NCI-H2227 treated with DMSO at 0.1 percent for 48 hours (cell line): ENCODE data around the gene NFKB2.

Experiments
- DNase-seq: peaks from one replicate; lab custom pipeline; 2025; lab: John Stamatoyannopoulos, UW

Gene NFKB2

GRCh38 chr10:102422545-102423129, 27.1 kb downstream of the NFKB2 start:
- DNase-seq, result peak; percentile 49

GRCh38 chr10:102423372-102423968, 28.0 kb downstream of the NFKB2 start:
- no peak for DNase-seq

DNA sequence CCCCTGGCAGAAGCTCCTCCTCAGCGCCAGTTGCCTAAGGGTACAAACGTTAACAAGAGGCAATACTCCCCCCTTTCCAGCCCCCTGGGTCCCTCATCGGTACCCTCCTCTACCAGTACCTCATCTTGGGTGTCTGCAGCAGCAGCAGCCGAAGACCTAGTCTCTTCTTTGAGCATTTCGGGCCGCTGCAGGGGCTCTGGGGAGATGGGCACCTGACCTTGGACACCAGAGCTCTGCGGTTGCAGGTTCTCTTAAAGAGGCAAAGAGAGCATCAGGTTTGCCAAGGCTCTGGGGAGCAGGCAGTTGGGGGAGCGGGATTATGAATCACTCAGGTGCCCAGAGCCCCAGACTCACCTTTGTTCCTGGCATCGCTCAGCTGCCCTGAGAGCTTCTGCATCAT, 28.6 kb downstream of the NFKB2 start:
- DNase-seq, result no peak

DNA sequence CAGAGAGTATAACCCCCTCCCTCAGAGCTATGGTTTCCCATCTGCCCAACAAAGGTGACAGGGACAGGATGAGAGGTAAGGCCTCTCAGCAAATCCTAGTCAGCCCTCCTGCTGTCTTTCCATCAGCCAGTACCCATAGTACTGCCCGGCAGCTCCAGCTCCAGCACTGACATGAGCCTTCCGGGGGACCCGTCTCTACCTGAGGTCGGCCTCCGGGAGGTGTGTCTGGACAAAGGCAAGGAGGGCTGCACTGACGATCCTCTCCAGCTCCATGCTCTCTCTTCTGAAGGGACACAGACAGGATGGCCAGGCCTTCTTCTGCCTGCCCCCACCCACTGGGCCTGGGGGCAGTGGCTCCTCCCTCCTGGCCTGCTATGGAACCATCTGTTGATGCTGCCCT, 29.4 kb downstream of the NFKB2 start:
- no peak for DNase-seq

- no peak for DNase-seq
Observed at GRCh38 chr10:102425444-102425843, 29.9 kb downstream of the NFKB2 start.

GRCh38 chr10:102426803-102427287, 31.3 kb downstream of the NFKB2 start:
- DNase-seq, result no peak

GRCh38 chr10:102429468-102429867, 34.0 kb downstream of the NFKB2 start:
- DNase-seq, result no peak

GRCh38 chr10:102431452-102432124, 36.1 kb downstream of the NFKB2 start:
- no peak for DNase-seq

DNA sequence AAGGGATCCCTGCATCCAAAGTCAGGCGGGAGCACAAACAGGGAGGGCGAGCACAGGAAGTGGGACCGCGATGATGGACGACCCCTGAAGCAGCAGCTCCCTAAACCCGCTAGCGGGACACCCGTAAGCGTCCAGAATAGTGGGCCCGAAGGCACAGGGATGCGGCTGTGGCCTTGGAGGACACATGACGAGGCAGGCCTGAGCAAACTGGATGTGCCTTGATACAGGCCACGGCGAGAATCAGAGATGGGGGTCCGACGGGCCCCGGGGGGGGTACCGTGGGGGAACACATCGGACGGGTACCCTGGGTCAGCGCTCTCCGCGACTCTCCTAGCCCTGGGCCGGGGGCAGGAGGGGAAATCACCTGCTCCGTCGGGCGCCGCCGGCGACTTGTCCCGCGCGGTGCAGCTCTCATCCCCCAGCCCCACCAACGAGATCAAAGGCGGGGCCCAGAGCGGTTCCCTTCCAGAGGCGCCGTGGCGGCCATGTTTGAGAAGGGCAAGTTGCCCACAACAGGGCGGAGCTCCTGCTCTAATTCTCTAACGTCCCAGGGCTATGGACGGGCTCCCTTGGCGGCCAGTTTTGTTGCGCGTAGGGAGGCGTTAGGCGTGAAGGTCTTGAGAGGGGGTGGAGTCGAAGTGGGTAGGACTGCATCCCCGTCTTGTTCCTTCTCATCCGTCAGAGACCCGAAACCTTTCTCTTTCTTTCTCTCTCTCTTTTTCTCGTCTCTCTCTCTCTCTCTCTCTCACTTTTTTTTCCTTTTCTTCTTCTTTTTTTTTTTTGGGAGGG, 36.9 kb downstream of the NFKB2 start, which contains the start of gene CUEDC2:
CUEDC2 (minus strand) TSS at position 413 of the 789 bp plus-strand sequence. CDS start 7,386 bp downstream, outside the sequence.
- peak; percentile 90 for DNase-seq

DNA sequence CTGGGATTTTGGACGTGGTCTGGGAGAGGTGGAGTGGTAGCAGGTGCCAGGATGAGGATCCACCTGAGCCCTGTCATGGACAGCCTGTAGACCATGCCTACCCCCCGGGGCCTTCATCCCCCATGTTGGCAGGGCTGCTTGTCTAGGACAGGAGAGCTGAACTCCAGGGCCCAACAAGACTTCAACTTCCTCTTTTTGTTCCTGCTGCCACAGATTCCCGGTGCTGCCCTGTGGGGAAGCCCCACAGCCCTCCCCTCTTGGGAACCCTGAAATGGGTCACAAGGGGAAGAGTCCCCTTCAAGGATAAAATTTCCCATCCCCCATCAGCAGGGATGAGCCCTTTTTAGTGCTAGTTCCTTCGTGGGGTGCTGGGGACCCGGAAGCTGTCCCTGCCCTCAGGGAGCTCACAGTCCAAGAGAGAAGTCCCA, 38.1 kb downstream of the NFKB2 start:
- no peak for DNase-seq

GRCh38 chr10:102434394-102435132, 39.1 kb downstream of the NFKB2 start:
- no peak for DNase-seq

DNA sequence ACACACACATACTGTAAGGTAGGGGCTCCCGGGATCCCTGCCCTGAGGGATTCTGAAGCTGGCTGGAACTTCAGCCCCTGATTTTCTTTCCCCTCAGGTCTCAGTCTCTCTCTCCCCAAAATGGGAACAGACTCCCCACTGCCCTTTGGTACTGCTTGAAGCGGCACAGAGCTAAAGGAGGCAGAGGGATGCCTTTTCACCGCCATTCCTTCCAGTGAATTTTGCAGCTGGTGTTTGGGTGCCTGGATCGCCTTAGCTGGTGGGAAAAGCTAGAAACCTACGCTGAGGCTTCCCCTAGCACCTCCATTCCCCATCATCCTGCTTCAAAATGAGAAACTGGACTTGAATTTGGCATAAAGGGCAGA, 39.6 kb downstream of the NFKB2 start:
- no peak for DNase-seq

GRCh38 chr10:102435529-102436233, 40.2 kb downstream of the NFKB2 start:
- DNase-seq, result no peak

DNA sequence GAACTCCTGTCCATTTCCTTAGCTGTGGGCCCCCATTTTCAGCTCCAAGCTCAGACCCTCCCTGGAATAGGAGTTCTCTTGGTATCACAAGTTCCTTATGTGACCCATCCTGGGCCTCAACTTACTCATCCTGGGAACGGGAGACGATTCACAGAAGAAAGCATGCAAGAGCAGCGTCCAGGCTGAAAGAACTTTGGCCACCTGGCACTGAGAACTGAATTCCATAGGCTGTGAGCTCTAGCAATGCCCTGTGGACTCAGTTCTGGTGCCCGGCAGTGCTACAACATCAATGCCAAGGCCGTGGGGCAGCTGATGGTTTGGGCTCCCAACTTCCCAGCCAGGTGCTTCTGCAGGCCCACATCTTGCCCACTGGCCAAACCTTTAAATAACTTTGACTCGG, 40.8 kb downstream of the NFKB2 start:
- no peak for DNase-seq

DNA sequence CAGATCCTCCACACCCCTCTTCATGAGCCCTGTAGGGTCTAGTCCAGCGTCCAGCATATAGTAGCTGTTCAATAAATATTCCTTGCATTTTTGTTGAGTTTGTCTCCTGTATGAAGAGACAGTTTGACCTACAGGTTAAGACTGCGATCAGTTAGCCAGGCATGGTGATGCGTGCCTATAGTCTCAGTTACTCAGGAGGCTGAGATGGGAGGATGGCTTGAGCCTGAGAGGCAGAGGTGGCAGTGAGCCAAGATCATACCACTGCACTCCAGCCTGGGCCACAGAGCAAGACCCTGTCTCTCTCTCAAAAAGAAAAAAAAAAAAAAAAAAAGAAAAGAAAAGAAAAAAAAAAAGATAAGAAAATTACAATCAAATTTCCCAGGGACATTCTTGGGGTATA, 42.0 kb downstream of the NFKB2 start:
- no peak for DNase-seq

DNA sequence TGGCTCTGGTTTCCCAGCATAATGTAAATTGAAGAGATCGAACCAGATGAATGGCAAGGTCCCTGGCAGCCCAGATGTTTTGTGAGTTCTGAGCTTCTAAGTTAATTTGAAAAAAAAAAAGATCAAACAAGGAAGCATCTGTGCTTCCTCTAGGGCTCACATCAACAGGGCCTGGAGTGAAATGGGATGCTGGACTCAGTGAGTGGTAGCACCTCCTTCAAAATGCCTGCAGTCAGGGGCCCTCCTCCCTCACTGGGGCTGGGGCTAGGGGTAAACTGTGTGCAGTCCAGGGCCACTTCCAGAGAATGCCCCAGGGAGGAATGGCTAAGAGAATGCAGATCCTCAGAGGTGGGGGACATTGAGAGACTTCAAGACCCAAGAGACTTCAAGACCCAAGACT, 42.9 kb downstream of the NFKB2 start:
- no peak for DNase-seq

DNA sequence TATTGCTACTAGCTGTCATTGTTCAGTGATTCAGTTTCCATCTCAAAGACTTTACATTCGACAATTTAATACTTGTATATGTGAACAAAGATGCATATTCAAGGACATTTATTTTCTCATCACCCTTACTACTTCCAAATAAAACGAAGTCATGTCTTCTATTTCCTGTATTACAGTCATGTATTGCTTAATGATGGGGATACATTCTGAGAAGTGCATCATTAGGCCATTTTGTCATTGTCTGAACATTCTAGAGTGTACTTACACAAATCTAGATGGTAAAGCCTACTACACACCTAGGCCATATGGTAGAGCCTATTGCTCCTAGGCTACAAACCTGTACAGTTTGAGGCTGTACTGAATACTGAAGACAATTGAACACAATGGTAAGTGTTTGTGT, 49.3 kb downstream of the NFKB2 start:
- DNase-seq, result no peak

GRCh38 chr10:102449321-102450123, 54.0 kb downstream of the NFKB2 start:
- DNase-seq, result peak; percentile 33

DNA sequence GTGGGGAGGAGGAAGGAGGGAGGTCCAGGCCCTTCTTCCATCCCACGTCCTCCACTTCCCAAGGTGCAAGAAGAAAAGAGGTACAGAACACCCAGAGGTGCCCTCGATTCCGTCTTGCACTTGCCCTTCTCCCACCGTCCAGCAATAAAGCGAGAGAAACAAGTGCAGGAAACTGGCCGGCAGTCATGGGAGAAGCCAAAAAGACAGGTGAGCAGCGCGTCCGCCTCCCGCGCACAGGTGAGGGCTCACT, 54.5 kb downstream of the NFKB2 start:
- DNase-seq, result no peak

- peak; percentile 64 for DNase-seq
Observed at GRCh38 chr10:102450374-102451104, 55.0 kb downstream of the NFKB2 start.
